B cell (primary cell): ENCODE data around the gene CCDC116. TPM values are rescaled to one million over a fixed set of nuclear protein-coding genes. Genes with fewer than 3 reads are reported as not detected.

Source experiments
- ATAC-seq: fragments of 200-7000 bp; cut with Tn5 transposase; one replicate; pipeline ENCODE4 v1.10.0; 2021; ENCODE audit warnings: low read depth, mild to moderate bottlenecking, moderate number of reproducible peaks, moderate library complexity
- CTCF ChIA-PET: fragments of 350-600 bp; sonication (Branson Sonifier 250); formaldehyde crosslinking; loops from one replicate; lab custom pipeline; 2021; ENCODE audit warnings: antibody characterized with exemption, inconsistent platforms; lab: Charles Lee
- POLR2A ChIA-PET: fragments of 350-600 bp; sonication (Branson Sonifier 250); formaldehyde crosslinking; loops from one replicate; lab custom pipeline; 2021; ENCODE audit warnings: antibody characterized with exemption; lab: Charles Lee
- DNase-seq: peaks from one replicate; pipeline ENCODE4 v3.0.0; 2013
- H2AFZ ChIP-seq: 2 replicates; pipeline ENCODE4 v1.6.1; 2012; ENCODE audit warnings: mild to moderate bottlenecking, low read depth, low read length; ENCODE audit not compliant: insufficient read depth, poor library complexity, severe bottlenecking
- H3K27ac ChIP-seq, 2 donors: 1 replicate in 1 of 2; 2 replicates in 1 of 2; pipeline ENCODE4 v1.5.1; 2012 to 2013; ENCODE audit warnings: low read length in 2 of 2, mild to moderate bottlenecking in 2 of 2, moderate library complexity in 1 of 2
- H3K27me3 ChIP-seq, 4 experiments: fragments of 200-600 bp in 1 of 4; sonication (generic) in 1 of 4; replicated peaks in 1 of 4; 1 replicate in 2 of 4; 2 replicates in 2 of 4; pipeline versions ENCODE4 v1.6.1 to v1.7.0; 2013 to 2016; ENCODE audit warnings: low read length in 3 of 4, mild to moderate bottlenecking in 2 of 4, mixed read lengths in 1 of 4, moderate library complexity in 1 of 4; ENCODE audit not compliant: insufficient read depth in 4 of 4, control insufficient read depth in 3 of 4; ENCODE audit errors: control extremely low read depth in 1 of 4
- H3K36me3 ChIP-seq, 2 experiments: replicated peaks in 1 of 2; 1 replicate in 1 of 2; 2 replicates in 1 of 2; pipeline versions ENCODE4 v1.6.1 to v1.7.1; 2013; ENCODE audit warnings: low read length in 1 of 2; ENCODE audit not compliant: insufficient read depth in 2 of 2, control insufficient read depth in 1 of 2; ENCODE audit errors: control extremely low read depth in 1 of 2, extremely low read depth in 1 of 2
- H3K4me1 ChIP-seq, 2 donors: fragments of 200-600 bp in 1 of 2; sonication (generic) in 1 of 2; 1 replicate in 1 of 2; 2 replicates in 1 of 2; pipeline versions ENCODE4 v1.5.1 to v1.6.1; 2013 to 2017; ENCODE audit warnings: low read length in 2 of 2; ENCODE audit not compliant: control insufficient read depth in 2 of 2, insufficient read depth in 2 of 2
- H3K4me2 ChIP-seq: replicated peaks from 2 replicates; pipeline ENCODE3; 2012; ENCODE audit warnings: mild to moderate bottlenecking, low read depth, low read length; ENCODE audit not compliant: poor library complexity, severe bottlenecking
- H3K4me3 ChIP-seq, 5 experiments: fragments of 200-600 bp in 1 of 5; sonication (generic) in 1 of 5; 1 replicate in 3 of 5; 2 replicates in 2 of 5; pipeline versions ENCODE4 v1.5.1 to v1.7.0; 2011 to 2016; ENCODE audit warnings: low read length in 4 of 5, mild to moderate bottlenecking in 4 of 5, low read depth in 2 of 5, control low read depth in 1 of 5, moderate library complexity in 1 of 5; ENCODE audit not compliant: insufficient read depth in 1 of 5; ENCODE audit errors: control extremely low read depth in 1 of 5, extremely low read depth in 1 of 5
- H3K79me2 ChIP-seq: fragments of 200-600 bp; sonication (generic); one replicate; pipeline ENCODE4 v1.6.0; 2016; ENCODE audit warnings: low read length; ENCODE audit not compliant: control insufficient read depth, insufficient read depth
- H3K9ac ChIP-seq: fragments of 200-600 bp; sonication (generic); 2 replicates; pipeline ENCODE4 v1.6.1; 2017; ENCODE audit warnings: mild to moderate bottlenecking, low read length, moderate library complexity
- H3K9me3 ChIP-seq, 3 donors: one replicate each; pipeline versions ENCODE4 v1.6.1 to v1.7.1; 2013; ENCODE audit warnings: low read length in 2 of 3; ENCODE audit not compliant: control insufficient read depth in 2 of 3, insufficient read depth in 1 of 3; ENCODE audit errors: control extremely low read depth in 1 of 3
- H4K20me1 ChIP-seq: 2 replicates; pipeline ENCODE4 v1.6.0; 2012; ENCODE audit warnings: mild to moderate bottlenecking, low read length; ENCODE audit not compliant: insufficient read depth, control insufficient read depth, poor library complexity, severe bottlenecking
- H3K27ac Mint-ChIP-seq: one replicate; pipeline ENCODE4 v1.8.0; 2021; ENCODE audit warnings: mixed read lengths
- H3K27me3 Mint-ChIP-seq: one replicate; pipeline ENCODE4 v1.8.0; 2021; ENCODE audit warnings: mixed read lengths
- H3K4me1 Mint-ChIP-seq: one replicate; pipeline ENCODE4 v1.8.0; 2021; ENCODE audit warnings: mixed read lengths
- H3K4me3 Mint-ChIP-seq: one replicate; pipeline ENCODE4 v1.8.0; 2021; ENCODE audit warnings: mixed read lengths
- H3K9me3 Mint-ChIP-seq: one replicate; pipeline ENCODE4 v1.8.0; 2022; ENCODE audit warnings: mixed read lengths; ENCODE audit not compliant: insufficient read depth
- CTCF ChIP-seq: fragments of 200-600 bp; IDR thresholded peaks from one replicate; pipeline ENCODE4 v1.8.0; 2022; ENCODE audit warnings: antibody characterized with exemption, mild to moderate bottlenecking
- EZH2 ChIP-seq: IDR thresholded peaks from 2 replicates; pipeline ENCODE4 v1.6.1; 2012; ENCODE audit warnings: borderline replicate concordance, low read depth, mild to moderate bottlenecking, moderate library complexity, low read length; ENCODE audit not compliant: insufficient read depth, poor library complexity, severe bottlenecking
- WGBS: methylation state at CpG from one replicate; pipeline ENCODE4 v1.1.5; 2013; ENCODE audit warnings: missing lambda C conversion rate; ENCODE audit not compliant: insufficient coverage; 5-methylcytosine and 5-hydroxymethylcytosine counted together
- intact Hi-C: fragments of 100-400 bp; cut with micrococcal nuclease; formaldehyde crosslinking; loops from one replicate; pipeline ENCODE4 v1.10.0; 2022
- polyA plus RNA-seq: library from polyadenylated mRNA; depleted of rRNA; stranded (reverse); fragments of >200 nt; gene quantifications from 2 replicates; pipeline ENCODE4 v1.2.3, GENCODE V29; 2012
- total RNA-seq, 2 donors: library from RNA; stranded (reverse); fragments of 120-200 nt in 1 of 2; gene quantifications; 1 replicate in 1 of 2; 2 replicates in 1 of 2; pipeline versions ENCODE4 v1.2.3 to v1.2.4, GENCODE V29; 2013 to 2022

Gene CCDC116
- total and polyA plus RNA-seq, 2 donors (not counting 1 experiment from before 2014, with no cell fraction given) = 0.52 to 0.55 TPM

- Mint-ChIP-seq H3K4me1 (peaks cover 36% of the 10 kb centered on the region), H3K27ac (peak overlapping the region; percentile 66), H3K9me3 (no peaks in the 10 kb centered on the region), H3K27me3 (no peaks in the 10 kb centered on the region), H3K4me3 (no peak overlapping the region)
- TF ChIP-seq CTCF (no peak), EZH2 (no peak)
- H2AFZ ChIP-seq = no peak overlapping the region
- H3K27me3 ChIP-seq = no peaks in the 10 kb centered on the region
- intact Hi-C loops = no loop called here
- H4K20me1 ChIP-seq = peaks cover 87% of the 10 kb centered on the region
- no peak overlapping the region for H3K9ac ChIP-seq
- no peak for ATAC-seq
- H3K4me3 ChIP-seq = no peak overlapping the region
- 95% methylated on average over 12 of the region's 12 CpGs for WGBS
- no peak overlapping the region for H3K4me2 ChIP-seq
- peaks cover 62% of the 10 kb centered on the region for H3K79me2 ChIP-seq
- peak overlapping the region in 1 of 2 donors; percentile 56 for H3K27ac ChIP-seq
- H3K36me3 ChIP-seq = peaks cover 0 to 55% of the 10 kb centered on the region in 2 experiments
- POLR2A ChIA-PET = no interaction called here
- CTCF ChIA-PET = interaction anchor here (11.1 kb wide), 1 partner anchor 19 kb away, joined by 168 read pairs; the partner anchor contains the start of gene SDF2L1
- peaks cover 23 to 29% of the 10 kb centered on the region in 2 donors for H3K4me1 ChIP-seq
- H3K9me3 ChIP-seq = peaks cover 0 to 6% (median 0%) of the 10 kb centered on the region in 3 donors
- peak; percentile 8 for DNase-seq
Measured at GRCh38 chr22:21624880-21625791, 7.4 kb upstream of the CCDC116 start.
